ENCODE measurements around the gene NAV2. TPM values are rescaled to one million over a fixed set of nuclear protein-coding genes. Genes with fewer than 3 reads are reported as not detected.

The NAV2 gene
- total RNA-seq, 2 experiments from 2014 or later, result 0.23 to 0.36 TPM

DNA sequence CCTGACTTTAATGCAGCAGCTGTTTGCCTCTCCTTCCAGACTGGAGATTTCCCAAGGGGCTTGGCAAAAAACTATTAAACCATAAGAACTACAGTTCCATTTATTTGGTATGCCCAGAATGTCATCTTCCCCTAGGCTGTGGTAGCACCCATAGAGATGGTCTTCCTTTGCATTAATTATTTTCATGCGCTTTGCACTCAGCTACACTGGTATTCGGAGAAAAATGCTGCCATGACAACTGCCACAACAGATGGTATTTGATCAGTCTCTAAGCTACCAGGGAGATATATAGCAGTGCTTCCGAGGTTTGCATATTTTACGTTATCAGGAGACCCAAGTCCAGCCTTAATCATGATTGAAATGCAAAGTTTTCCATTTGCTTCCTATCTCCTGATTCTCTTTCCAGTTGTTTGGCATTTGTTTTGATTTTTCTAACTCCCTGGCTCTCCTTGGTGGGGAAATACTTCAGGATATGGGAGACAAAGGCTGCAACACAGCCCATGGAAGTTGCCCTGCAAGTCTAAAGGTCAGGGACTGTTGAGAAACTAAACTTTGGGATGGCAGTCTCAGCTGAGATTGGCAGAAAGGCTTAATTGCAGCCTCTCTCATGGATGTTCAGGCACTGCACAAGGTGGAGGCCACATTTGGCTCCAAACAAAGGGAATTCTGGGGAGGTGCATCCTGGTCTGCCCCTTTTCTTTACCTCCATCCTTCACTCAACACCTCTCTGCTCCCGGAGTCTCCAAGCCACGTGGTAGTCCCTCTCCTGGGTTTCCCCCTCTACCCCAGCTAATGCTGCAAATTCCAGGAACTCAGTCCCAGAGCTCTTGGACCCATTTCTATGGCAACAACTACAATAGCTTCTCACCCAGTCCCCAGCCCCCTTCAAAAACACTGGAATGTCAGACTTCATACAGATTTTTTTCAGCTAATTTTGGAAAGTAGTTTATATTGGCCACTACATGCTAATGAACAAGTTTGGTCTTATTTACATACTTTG, 151.8 kb downstream of the NAV2 start:
- Mint-ChIP-seq H3K27me3 (no peaks in the 10 kb centered on the region), H3K9me3 (no peaks in the 10 kb centered on the region), H3K36me3 (ENCODE audit: low read depth) (no peaks in the 10 kb centered on the region), H3K4me1 (ENCODE audit: low read depth) (no peaks in the 10 kb centered on the region), H3K27ac (no peak overlapping the region), H3K4me3 (no peak overlapping the region)
- POLR2A ChIA-PET, result no interaction called here
- CTCF ChIA-PET, result interaction anchor here (0.9 kb wide), 1 partner anchor 22 kb away, joined by 3 read pairs; no protein-coding TSS in a partner anchor
- DNase-seq (no peak), ATAC-seq (no peak)
- intact Hi-C loops (cut with micrococcal nuclease), result no loop called here
- TF ChIP-seq, protein P1, sequence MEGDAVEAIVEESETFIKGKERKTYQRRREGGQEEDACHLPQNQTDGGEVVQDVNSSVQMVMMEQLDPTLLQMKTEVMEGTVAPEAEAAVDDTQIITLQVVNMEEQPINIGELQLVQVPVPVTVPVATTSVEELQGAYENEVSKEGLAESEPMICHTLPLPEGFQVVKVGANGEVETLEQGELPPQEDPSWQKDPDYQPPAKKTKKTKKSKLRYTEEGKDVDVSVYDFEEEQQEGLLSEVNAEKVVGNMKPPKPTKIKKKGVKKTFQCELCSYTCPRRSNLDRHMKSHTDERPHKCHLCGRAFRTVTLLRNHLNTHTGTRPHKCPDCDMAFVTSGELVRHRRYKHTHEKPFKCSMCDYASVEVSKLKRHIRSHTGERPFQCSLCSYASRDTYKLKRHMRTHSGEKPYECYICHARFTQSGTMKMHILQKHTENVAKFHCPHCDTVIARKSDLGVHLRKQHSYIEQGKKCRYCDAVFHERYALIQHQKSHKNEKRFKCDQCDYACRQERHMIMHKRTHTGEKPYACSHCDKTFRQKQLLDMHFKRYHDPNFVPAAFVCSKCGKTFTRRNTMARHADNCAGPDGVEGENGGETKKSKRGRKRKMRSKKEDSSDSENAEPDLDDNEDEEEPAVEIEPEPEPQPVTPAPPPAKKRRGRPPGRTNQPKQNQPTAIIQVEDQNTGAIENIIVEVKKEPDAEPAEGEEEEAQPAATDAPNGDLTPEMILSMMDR (IDR thresholded peaks at IDR 0.05), result no peak

DNA sequence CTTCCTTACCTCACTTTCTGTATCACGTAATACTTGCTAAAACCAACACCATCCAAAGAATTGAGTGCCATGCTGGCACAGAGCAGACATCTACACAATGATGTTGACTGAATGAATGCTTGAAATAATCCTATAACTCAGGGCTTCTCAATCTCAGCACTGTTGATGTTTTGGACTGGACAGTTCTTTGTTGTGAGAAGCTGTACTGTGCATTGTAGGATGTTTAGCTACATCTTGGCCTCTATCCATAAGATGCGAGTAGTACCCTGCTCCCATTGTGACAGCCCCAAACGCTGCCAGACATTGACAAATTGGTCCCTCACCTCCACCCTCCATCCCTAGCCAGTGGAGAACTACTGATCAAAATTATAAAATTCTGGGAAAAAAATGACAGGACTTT, 153.4 kb downstream of the NAV2 start:
- H3K4me3 Mint-ChIP-seq, result no peak overlapping the region
- TF ChIP-seq, protein P1 (IDR thresholded peaks at IDR 0.05), result no peak
- no peaks in the 10 kb centered on the region for H3K27me3 Mint-ChIP-seq
- no peak for DNase-seq
- H3K27ac Mint-ChIP-seq, result no peak overlapping the region
- no peak for ATAC-seq
- CTCF ChIA-PET, result no interaction called here
- POLR2A ChIA-PET, result no interaction called here
- no peaks in the 10 kb centered on the region for H3K4me1 Mint-ChIP-seq (ENCODE audit: low read depth)
- H3K9me3 Mint-ChIP-seq, result no peaks in the 10 kb centered on the region
- H3K36me3 Mint-ChIP-seq (ENCODE audit: low read depth), result no peaks in the 10 kb centered on the region
- intact Hi-C loops (cut with micrococcal nuclease), result no loop called here

DNA sequence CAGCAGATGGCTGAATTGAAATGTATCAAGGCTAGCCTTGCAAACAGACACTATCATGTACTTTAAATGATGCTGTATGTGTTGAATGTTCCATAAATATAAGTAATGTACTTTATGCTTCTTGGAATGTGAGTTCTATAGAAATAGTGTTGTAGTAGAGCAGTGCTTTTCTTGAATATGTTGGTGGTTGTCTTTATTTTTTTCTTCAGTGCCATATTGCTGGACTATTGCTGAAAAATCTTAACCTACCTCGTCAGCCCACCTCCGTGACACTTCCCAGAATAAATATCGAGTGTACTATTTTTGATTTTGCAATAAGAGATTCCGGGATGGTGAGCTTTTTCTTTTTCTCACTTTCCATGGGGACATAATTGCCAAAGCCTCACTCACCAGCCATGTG, 153.9 kb downstream of the NAV2 start:
- CTCF ChIA-PET, result no interaction called here
- TF ChIP-seq, protein P1 (IDR thresholded peaks at IDR 0.05), result no peak

DNA sequence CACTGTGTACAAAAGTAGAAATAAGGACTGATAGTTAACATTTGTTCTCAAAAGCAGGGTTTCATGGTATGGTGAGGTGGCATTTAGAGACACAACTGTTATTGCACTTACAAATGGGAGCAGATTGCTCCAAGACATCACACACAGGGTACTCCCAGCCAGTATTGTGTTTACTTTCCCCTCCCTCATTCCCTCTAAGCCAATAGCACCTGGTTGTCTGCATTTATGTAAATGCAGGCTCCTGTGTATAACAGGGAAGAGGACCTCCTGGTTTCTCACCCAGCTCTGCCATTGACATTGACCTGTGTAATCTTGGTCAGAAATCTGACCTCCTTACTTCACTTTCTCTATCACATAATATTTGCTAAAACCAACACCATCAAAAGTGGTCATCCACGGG, 154.4 kb downstream of the NAV2 start:
- no peak overlapping the region for H3K27ac Mint-ChIP-seq
- TF ChIP-seq, protein P1 (IDR thresholded peaks at IDR 0.05), result no peak
- intact Hi-C loops (cut with micrococcal nuclease), result no loop called here
- ChIA-PET POLR2A (no interaction called here), CTCF (no interaction called here)
- H3K4me1 Mint-ChIP-seq (ENCODE audit: low read depth), result no peaks in the 10 kb centered on the region
- ATAC-seq, result no peak
- no peaks in the 10 kb centered on the region for H3K9me3 Mint-ChIP-seq
- DNase-seq, result no peak
- peaks cover 2% of the 10 kb centered on the region for H3K27me3 Mint-ChIP-seq
- H3K36me3 Mint-ChIP-seq (ENCODE audit: low read depth), result no peaks in the 10 kb centered on the region
- no peak overlapping the region for H3K4me3 Mint-ChIP-seq

More for the DNA sequence above, 153.9 kb downstream of the NAV2 start:
- intact Hi-C loops (cut with micrococcal nuclease), result no loop called here
- no peaks in the 10 kb centered on the region for H3K4me1 Mint-ChIP-seq (ENCODE audit: low read depth)
- DNase-seq (no peak), ATAC-seq (no peak)
- no peak overlapping the region for H3K4me3 Mint-ChIP-seq
- no peaks in the 10 kb centered on the region for H3K9me3 Mint-ChIP-seq
- POLR2A ChIA-PET, result no interaction called here
- H3K36me3 Mint-ChIP-seq (ENCODE audit: low read depth), result no peaks in the 10 kb centered on the region
- no peak overlapping the region for H3K27ac Mint-ChIP-seq
- no peaks in the 10 kb centered on the region for H3K27me3 Mint-ChIP-seq

DNA sequence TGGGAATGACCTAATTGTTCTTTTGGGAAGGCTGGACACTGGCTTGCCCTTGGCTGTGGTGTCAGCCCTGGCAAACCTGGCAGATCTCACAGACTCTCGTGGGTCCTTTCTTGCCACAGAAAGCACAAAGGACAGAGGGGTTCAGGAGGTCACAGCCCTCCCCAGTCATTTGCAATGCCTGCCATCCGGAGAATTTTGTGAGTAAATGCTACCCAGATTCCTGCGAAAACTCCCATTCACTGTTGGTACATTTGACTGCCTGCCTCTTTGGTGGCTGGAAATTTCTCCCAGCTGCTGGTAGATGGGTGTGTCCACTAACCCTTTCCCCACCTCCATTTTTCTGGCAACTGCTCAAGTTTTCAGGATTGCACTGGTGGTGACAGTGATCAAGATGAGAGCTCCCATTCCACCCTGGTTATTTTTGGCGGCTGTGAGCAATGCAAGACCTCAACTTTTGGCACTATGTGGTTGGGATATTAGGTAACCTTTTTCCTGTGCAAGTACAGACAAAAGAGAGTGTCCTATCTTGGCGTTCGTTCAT, 155.7 kb downstream of the NAV2 start:
- intact Hi-C loops (cut with micrococcal nuclease), result no loop called here

More for the DNA sequence above, 155.7 kb downstream of the NAV2 start:
- H3K27me3 Mint-ChIP-seq, result peaks cover 3% of the 10 kb centered on the region
- no peak overlapping the region for H3K4me3 Mint-ChIP-seq
- ATAC-seq (no peak), DNase-seq (no peak)
- ChIA-PET POLR2A (no interaction called here), CTCF (no interaction called here)
- H3K4me1 Mint-ChIP-seq (ENCODE audit: low read depth), result no peaks in the 10 kb centered on the region
- TF ChIP-seq, protein P1 (IDR thresholded peaks at IDR 0.05), result no peak
- no peak overlapping the region for H3K27ac Mint-ChIP-seq
- H3K9me3 Mint-ChIP-seq, result no peaks in the 10 kb centered on the region
- H3K36me3 Mint-ChIP-seq (ENCODE audit: low read depth), result no peaks in the 10 kb centered on the region
